HG02759 (cell line): ENCODE results near the gene DNAH8.

Source experiments
- ATAC-seq: cut with Tn5 transposase; IDR thresholded peaks from one replicate; pipeline ENCODE4 v1.9.1; 2021; ENCODE audit warnings: mild to moderate bottlenecking, moderate library complexity; ENCODE audit not compliant: unreplicated experiment

The DNAH8 gene

DNA sequence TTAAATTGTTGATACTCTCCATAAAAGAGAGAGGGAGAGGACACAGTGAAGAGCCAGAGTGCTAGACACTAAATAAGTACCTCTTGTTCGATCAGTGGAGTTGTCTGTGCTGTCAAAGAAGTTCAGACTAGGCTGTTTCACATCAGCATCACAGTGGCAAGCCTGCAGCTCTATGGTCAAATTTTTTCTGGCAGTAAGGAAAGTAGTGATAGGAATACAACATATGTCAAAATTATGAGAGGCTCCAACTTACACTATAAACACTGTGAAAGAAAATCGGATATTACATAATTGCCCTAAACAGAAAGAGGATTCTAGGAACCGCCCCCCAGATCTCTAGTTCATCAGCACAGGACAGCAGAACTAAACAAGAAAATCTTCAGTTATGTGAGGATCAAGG lies 23.1 kb downstream of the DNAH8 start:
- no peak for ATAC-seq

DNA sequence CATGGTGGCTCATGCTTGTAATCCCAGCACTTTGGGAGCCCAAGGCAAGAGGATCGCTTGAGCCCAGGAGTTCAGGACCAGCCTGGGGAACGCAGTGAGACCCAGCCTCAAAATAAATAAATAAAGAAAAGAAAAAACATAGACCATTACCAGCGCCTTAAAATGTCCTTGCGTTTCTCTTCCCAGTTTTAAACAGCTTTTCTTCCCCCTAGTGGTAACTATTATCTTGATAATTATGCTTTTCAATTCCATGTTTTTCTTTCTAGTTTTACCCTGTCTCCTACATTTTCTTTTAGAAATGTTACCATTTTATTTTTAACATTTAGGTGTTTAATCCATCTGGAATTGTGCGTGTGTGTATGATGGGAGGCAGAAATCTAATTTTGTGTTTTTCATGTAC lies 24.4 kb downstream of the DNAH8 start:
- no peak for ATAC-seq

DNA sequence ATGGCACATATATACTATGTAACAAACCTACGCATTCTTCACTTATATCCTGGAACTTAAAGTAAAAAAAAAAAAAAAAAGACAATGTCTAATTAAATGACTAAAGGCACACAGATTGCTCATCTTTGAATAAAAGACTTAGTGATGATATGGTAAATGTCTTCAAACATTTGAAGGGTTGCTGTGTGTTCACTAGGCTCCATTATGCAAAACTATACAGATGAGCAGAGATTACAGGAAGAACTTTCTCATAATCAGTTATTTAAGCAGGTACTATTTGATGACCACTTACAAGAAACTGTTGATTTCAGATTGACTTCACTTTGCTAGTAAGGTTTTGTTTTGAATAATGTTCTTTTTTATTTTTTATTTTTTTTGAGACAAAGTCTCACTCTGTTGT lies 34.4 kb downstream of the DNAH8 start:
- ATAC-seq: no peak

DNA sequence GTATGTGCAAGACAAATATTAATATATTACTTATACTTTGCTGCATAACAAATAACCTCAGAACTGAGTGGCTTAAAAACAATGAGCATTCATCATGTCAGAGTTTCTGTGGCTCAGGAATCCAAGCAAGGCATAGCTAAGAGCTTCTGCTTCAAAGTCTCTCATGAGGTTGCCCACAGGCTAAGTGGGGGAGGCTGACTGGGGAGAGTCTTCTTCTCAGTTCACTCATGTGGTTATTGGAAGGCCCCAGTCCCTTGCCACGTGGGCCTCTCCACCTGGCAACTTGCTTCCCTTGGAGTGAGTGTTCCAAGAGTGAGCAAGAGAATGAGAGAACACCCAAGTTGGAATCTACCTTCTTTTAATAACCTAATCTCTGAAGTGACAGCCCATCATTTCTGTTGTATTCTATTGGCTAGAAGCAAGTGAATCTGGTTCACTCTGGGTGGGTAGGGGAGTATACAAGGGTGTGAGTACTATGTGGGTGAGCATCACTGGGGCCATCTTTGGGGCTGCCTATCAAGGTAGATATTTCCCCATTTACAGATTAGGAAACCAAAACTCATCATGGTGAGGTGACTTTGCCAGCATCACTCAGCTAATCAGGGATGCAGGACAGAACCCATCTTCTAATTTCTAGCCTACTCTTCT lies 36.0 kb downstream of the DNAH8 start:
- no peak for ATAC-seq

DNA sequence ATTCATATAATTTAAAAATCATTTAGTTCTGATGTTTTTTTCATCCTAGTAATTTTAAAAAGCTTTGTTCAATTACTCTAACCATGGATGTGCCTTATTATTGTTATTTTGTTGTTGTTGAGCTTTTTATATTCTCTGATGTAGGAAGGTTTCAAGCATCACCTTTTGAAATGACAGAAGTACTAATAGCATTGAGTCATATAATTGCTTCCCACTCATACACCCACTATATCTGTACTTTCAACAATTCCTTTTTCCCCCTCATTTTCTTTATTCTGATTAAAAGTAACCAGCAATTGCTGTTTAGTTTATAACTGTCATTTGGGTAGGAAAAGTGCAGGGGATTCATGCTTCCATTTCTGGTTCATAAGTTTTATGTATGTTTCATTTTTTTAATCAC lies 38.6 kb downstream of the DNAH8 start:
- no peak for ATAC-seq

DNA sequence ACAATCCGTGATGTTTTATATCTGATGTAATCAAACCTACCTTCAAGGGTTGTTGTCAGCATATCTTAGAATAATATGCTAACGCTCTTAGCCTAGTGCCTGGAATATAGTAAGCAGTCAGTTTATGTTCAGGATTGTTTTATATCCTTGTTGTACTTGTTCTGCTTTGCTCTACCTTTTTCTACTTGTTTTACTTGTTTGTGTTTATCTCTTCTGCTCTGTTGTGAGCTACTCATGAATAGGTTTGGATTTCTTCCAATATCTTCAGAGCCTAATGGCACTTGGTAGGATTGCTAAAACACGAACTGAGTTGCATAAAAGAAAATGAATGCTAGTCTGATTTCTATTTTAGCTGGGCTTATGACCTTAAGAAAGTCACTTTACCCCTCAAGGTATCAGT lies 40.1 kb downstream of the DNAH8 start:
- ATAC-seq: no peak

DNA sequence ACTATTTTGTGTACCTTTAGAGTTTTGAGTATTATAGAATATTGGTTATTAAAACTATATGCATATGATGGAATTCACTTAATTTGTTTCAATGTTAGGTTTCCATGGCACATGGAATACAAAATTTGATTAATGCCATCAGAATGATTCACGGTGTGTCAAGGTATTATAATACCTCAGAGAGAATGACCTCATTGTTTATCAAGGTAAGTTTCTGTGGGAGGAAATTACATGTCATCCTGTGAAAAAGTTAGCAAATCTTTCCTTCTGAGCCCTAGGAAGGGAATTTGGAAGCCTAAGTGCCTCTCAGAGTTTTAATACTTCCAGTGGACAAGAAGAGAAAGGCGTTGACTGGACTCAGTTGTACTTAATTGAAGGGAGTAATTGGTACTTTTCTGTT lies 40.8 kb downstream of the DNAH8 start:
- ATAC-seq: no peak

DNA sequence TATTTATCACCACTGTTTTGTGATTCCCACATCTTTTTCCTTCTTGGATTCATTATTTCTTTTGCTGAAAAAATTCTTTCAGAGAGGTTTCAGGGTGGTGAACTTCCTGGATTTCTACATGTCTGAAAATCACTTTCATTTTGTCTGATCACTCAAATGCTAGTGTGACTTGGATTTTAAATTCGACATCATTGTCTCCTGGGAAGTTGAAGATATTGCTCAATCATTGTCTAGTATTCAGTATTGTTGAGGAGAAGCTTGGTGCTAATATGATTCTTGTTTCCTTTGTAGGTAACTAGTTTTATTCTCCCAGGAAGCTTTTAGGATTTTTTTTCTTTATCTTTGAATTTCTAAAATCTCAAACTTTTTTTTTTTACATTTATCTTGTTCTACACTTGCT lies 45.0 kb downstream of the DNAH8 start:
- ATAC-seq: no peak

DNA sequence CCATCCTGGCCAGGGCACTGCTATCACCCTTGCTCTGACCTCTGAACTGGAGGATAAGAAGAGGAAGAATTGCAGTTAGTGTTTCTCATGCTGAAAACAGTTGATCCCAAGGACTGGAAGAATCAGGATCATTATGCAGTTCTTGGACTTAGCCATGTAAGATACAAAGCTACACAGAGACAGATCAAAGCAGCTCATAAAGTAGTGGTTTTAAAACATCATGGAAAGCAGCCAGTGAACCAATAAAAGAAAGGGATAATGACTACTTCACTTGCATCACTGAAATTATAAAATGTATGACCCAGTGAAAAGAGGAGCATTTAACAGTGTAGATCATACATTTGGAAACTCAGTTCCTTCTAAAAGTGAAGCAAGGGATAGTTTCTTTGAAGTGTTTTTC lies 47.7 kb downstream of the DNAH8 start:
- ATAC-seq: no peak

DNA sequence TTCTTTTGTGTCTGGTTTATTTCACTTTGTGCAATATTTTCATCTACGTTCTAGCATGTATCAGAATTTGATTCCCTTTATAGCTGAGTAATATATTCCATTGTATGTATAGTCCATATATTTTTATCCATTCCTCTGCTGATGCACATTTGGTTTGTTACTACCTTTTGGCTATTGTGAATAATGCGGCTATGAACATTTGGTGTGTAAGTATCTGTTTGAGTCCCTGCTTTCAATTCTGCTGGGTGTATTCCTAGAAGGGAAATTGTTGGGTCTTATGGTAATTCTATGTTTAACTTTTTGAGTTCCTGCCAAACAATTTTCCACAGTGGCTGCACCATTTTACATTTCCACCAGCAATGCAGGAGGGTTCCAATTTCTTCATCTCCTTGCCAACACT lies 52.4 kb downstream of the DNAH8 start:
- no peak for ATAC-seq

DNA sequence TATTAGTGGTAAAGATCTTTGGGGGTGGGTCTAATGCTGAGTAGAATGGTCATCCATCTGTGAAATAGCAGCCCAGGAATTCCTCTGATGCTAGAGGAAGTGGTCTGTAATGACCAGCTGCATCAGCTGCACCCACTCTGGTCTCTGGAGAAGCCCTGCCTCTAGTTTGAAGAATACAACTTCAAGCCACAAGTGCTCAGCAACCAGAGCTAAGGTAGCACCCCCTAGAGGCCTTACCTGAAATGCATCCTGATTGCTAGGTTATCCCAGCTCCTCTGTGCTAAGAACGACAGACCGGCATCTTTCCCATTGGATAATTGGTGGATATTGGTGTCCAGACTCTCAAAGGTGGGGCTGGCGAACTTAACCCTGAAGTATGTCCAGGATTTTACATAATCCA lies 58.2 kb downstream of the DNAH8 start:
- ATAC-seq: no peak

DNA sequence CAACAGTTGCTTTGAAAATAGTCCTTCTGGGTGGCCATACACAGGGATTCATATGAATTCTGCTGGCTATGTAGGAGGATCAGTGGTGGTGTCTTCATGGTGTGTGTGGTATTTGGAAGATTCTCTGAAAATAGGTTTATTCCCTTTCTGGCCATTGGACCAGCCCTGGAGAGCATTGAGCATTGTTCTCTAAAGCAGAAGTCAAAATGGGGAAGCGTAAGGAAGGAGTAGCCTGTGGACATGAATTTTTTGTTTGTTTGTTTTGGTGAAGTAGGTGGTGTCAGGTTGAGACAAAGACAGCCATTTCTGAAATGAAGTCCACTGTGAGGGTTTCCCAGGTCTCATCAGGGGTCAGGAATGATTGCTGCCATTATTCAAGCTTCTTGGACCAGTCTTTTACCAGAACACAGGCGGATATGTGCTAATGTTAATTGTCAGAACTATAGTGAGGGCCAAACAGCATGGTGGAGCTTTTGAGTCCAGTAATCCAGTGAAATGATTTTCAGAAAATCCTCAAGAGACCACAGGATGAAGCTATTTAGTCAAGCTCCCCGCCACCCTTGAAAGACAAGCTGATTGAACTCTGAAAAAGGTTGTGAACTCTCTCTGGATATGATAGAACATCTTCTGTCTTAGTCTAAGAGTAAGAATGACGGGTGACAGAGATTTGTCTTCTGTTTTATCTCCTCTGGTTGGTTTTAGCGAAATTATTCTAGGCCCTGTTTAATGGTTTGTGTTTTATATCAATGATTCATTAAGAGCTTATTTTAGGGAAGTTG lies 60.0 kb downstream of the DNAH8 start:
- ATAC-seq: peak; percentile 39

DNA sequence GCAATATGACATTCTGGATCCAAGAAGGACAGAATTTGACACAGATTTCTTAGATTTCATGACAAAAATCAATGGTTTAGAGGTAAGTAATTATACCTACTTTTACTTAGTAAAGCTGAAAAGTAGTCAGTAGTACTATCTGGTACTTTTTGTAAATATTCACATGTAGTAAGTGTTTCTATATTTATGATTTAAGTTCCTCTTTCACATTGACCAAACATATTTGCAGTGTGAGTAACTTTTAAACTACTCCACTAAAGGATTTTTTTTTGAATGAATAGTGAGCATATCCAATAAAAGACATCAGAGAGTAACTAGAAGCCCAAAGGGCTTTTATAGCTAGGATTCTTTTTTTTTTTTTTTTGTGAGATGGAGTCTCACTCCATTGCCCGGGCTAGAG lies 60.8 kb downstream of the DNAH8 start:
- peak; percentile 60 for ATAC-seq

DNA sequence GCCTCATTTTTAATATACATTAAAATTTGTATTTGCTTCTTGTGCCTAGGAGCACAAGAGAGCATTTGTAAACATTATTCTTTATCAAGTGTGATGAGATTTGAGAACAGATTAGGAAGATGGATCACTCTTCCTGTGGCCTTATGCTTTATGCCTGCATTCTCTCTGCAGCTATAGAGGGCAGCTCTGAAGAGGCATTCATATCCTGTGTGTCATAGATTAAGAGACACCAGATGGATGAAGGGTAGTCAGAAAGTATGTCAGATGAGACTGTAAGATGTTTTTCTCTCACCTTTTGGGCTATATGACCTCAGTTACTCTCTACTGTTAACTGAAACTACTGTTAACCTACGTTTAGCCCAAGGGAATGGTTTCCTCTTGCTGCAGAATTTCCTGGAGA lies 61.4 kb downstream of the DNAH8 start:
- no peak for ATAC-seq

DNA sequence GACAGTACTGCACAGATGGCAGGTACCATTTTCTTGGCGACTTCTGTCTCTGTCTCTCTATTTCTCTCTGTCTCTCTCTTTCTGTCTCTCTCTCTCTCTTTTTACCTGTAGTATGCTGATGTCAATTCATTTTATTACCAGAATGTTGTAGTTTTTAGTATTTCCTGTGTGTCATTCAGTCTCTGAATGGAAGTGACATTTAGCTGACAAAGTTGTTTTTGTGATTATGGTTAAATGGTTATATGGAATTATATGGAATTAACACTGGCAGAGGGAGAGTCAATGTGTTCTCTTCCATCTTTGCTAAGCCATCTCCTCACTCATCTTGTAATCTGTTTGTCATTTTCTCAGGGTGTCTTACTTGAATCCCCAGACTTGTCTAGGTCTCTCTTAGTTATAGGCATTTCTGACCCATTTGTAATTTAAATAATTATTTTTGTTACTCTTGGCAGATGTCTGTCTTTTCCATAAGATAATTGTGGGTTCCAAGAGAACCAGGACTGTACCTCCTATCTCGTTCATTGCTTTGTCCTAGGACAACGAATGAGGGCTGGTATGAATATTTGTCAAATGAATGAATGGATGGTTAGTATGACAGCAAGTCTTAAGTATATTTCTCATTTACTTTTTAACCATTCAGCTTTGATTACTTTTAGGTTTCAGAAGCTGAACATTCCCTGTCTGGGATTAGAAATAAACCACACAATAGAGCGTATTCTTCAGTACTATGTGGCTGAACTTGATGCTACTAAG lies 64.4 kb downstream of the DNAH8 start:
- ATAC-seq: no peak

DNA sequence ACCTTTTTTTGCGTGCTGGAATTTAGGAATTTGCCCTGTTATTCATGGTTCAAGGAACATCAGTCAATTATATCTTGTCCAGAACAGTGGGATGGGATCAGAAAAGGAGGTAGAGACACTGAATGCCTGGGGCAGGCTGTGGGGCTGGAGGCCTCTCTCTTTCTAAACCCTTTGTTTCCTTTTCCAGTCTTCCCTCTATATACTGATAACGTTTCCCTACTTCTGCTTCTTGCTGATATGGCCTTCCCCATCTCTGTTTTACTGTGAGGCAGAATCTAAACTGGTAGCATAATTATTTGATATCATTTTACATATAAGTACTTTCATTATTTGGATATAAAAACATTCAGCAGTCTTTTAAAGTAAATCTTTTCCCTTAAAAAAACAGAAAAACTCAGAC lies 67.5 kb downstream of the DNAH8 start:
- ATAC-seq: no peak

DNA sequence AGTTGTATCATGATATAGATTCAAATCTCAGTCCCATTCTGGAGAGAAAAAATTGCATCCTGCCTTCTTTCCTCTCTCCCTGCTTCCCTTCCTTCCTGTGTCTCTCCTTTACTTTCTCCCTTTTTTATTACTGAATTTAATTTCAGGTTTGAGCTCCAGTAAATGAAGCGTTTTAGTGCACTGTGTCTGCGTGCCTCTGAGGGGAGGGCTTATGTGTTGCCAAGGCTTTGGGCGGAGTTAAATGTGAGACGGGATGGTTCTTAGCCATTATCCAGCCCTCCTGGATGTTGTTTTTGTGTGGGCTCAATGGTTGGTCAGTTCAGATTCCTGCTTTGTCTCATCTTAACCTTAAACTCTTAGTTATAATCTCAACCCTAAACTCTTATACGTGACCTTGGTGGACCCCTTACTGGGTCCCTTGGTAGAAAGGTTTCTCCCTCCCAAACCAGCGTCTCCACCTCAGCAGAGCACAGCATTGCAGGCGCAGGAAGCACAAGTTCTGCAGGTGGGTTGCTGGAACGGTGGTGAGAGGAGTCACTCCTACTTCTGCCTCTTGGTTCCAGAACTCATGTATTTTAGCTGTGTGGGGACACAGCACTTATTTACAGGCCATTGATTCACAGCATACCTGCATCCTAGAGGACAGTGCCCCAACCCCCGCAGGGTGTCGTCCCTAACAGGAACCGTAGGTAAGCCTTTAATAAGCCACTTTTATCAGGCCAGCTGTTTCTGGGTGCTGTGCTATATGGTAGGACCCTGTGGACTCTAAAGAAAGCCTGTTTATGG lies 68.5 kb downstream of the DNAH8 start:
- no peak for ATAC-seq

DNA sequence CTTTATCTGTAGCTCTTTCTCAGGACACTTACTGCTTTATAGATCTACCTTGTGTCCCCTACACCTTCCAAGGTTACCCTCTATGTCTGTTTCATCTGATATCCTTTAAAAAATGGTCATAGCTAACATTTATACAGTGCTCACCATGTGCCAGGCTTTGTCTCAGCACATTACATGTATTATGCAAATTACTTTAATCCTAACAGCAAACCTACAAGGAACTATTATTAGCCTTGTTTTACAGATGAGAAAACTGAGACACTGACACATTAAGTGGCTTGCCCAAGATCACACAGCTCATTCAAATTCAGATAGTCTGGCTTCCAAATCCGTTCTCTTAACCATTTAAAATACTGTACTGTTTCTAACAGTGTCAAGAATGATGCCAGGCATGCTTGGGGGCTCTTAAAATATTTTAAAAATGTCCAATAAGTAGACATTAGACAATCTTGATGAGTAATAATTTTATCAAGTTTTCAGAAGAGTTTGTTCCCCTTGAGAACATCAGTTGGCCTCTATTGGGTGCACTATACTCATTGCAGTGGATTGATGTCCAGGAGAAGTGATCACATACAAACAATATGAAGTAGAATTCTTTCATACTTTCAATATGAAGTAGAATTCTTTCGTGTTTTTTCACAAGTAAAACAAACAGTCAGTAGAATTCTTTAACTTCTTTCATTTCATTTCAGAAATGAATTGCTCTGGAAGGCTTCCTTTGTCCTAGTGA lies 69.6 kb downstream of the DNAH8 start:
- ATAC-seq: no peak

DNA sequence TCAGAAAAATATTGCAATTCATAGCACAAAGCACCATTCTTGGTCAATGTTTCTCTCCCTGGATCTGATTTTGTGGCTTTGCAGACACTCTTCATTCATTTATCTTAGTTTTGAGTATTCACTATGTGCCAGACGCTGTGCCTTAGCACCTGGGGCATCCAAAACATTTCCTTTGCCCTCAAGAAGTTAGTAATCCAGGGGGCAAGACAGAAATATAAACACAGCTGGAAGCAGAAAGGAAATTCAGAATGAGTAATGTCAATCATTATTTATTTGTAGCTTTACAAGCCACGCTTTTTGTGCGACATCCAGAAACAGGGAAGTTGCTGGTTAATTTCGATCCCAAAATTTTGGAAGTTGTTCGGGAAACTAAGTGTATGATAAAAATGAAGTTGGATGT lies 71.4 kb downstream of the DNAH8 start:
- no peak for ATAC-seq

DNA sequence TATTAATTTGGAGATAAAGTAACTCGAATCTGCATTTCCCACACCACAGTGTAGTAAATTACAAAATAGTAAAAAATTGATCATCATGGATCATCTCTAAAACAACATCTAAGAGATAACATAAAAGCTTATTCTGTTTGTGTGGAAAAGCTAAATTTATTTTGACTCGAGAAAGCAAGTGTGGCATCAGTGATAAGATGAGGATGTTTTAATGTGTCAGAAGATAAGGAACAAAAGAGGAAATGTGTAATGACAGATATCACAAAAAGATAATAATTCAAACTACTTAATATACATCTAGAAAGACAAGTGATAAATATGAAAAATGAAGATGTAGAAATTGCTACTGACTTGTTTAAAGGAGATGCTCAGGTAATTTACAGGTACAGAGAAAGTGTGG lies 74.1 kb downstream of the DNAH8 start:
- no peak for ATAC-seq

DNA sequence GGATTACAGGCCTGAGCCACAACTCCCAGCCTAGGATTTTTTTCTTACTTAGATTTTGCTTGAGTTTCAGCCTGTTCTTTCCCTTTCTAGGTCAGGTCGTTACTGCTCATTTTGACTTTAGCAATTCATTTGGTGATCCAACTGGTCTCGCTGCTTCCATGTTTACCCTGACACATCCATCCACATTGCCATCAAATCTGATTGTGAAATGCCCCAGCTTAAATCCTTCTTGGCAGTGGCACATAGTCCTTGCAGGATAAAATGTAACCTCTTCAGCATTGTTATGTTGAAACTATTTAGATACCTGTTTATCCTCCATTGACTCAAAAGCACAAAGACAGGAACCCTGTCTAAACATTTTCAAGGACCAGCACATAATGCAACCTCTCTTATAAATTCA lies 77.2 kb downstream of the DNAH8 start:
- ATAC-seq: no peak
